ENCODE results near the gene RALGPS1. TPM values are rescaled to one million over a fixed set of nuclear protein-coding genes. Genes with fewer than 3 reads are reported as not detected.
A peak's percentile ranks its signal among the peaks of the same experiment; 100 is the strongest.

The RALGPS1 gene
- total RNA-seq, 1 experiment from 2014 or later: 6.4 TPM

DNA sequence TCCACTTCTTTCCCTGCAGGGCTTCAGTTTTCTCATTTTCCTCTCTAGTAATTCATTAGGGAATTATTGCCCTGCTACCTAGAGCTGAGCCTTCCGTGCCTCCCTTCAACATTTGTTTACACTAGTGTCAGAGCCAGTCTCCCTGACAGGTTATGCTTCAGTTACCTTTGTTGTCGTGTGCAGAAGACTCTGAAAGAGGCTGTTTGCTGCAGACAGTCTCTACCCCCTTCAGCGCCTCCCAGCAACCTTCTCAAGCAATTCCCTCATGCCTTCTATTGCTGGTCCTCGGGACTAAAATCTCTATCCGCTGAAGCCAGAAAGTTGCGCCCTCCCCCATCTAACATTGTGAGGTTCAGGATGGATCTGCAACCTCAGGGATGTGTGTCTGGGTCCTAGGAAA is 12.8 kb downstream of the RALGPS1 start:
- DNase-seq: no peak
- H3K27me3 ChIP-seq (ENCODE audit: control insufficient read depth, insufficient read depth, low read length): no peaks in the 10 kb centered on the region; the same call in 1 of the 2 replicates
- no peaks in the 10 kb centered on the region for H3K36me3 ChIP-seq (replicated peaks; ENCODE audit: control insufficient read depth, insufficient read depth, low read length)
- H3K4me3 ChIP-seq (ENCODE audit: insufficient read depth, low read depth, low read length): no peak overlapping the region

DNA sequence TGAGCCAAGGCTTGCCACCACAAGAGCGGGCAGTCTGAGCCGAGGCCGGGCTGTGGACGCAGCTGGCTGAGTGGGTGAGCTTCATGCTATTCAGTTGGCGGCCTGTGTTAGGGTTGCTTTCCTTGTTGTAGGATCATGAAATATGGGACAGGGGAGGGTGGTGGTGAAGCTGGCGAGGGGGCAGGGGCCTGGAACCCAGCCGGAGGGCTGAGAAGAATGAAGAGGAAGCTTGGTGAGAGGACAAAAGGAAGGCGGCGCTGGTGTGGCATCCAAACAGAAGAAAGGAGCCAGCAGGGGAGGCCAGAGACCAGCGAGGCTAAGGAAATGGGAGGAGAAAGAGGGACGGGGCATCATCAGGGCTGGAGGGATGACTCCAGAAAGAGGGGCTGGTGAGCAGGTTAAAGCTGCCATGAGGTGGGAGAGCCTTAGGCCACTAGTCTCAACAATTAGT is 18.3 kb downstream of the RALGPS1 start:
- Histone ChIP-seq H3K27me3 (ENCODE audit: control insufficient read depth, insufficient read depth, low read length) (no peaks in the 10 kb centered on the region), H3K36me3 (replicated peaks; ENCODE audit: control insufficient read depth, insufficient read depth, low read length) (no peaks in the 10 kb centered on the region), H3K4me3 (ENCODE audit: insufficient read depth, low read depth, low read length) (no peak overlapping the region)
- DNase-seq: peak; percentile 74

DNA sequence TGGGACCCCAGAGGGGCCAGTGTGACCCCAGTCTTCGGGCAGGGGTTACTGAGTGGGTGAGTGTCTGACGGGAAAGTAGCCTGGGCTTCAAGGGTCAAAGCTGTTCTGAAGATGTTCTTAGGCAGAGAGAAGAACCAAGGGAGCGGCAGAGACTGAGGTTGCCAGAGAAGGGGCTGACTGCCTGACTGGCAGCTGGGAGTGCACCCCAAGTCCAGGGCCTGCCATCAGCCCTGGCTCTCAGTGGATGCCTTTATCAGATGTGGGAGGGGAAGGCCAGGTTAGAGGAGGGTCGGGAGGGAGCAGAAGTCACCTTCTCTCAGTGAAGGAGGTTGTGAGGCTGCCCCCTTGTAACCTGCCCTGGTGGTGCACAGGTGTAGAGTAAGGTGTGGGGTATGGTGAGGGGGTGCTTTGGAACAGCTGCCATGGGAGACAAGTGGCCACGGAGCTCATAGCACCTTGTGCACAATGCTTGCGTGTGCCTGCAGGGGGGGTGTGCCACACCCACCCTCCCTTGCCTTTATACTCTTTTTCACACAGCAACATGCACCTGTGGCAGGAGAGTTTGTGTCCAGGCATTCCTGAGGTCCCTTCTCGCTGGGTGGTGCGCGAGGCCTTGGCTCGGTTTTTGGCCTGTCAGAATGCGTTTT is 18.9 kb downstream of the RALGPS1 start:
- H3K36me3 ChIP-seq (replicated peaks; ENCODE audit: control insufficient read depth, insufficient read depth, low read length): no peaks in the 10 kb centered on the region
- peak; percentile 54 for DNase-seq
- no peak overlapping the region for H3K4me3 ChIP-seq (ENCODE audit: insufficient read depth, low read depth, low read length)
- no peaks in the 10 kb centered on the region for H3K27me3 ChIP-seq (ENCODE audit: control insufficient read depth, insufficient read depth, low read length)

DNA sequence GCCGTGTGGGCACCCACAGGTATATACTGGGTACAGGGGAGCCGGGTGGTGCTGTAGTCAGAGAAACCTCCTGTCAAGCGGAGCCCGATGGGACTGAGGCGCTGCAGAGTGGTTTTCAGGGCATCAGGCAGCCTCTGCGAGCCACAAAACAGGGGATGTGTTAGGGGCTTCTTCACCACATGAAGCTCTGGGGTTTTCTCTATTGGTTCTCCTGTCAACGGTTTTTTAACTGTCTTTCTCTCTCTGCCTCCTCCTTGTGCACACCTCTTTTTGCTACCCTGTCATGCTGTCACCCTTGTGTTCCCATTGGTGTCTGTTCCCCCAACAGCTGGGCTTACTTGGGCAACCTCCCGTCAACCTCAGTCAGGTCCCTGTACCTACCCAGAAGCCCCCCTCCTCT is 19.9 kb downstream of the RALGPS1 start:
- Histone ChIP-seq H3K36me3 (replicated peaks; ENCODE audit: control insufficient read depth, insufficient read depth, low read length) (no peaks in the 10 kb centered on the region), H3K4me3 (ENCODE audit: insufficient read depth, low read depth, low read length) (no peak overlapping the region), H3K27me3 (ENCODE audit: control insufficient read depth, insufficient read depth, low read length) (no peaks in the 10 kb centered on the region)
- no peak for DNase-seq

DNA sequence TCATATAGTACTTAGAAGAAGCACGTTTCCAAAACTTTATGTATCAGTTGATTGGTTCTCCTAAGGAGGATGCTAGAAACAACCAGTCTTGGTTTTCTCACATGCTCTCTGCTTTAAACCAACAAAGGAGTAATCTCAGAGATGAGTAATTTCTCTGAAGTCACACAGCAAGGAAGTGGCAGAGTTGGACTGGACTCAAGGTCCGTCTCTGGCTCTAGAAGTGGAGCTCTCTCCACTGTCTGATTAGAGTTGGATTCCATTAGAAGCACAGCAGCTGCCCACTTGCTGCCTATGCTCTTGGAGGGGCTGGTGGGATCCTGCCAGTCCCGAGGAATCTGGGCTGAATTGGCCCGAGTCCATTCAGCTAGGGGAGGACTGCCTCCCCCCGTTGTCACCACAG is 21.0 kb downstream of the RALGPS1 start:
- DNase-seq: no peak
- H3K4me3 ChIP-seq (ENCODE audit: insufficient read depth, low read depth, low read length): no peak overlapping the region
- H3K36me3 ChIP-seq (replicated peaks; ENCODE audit: control insufficient read depth, insufficient read depth, low read length): no peaks in the 10 kb centered on the region
- H3K27me3 ChIP-seq (ENCODE audit: control insufficient read depth, insufficient read depth, low read length): no peaks in the 10 kb centered on the region

DNA sequence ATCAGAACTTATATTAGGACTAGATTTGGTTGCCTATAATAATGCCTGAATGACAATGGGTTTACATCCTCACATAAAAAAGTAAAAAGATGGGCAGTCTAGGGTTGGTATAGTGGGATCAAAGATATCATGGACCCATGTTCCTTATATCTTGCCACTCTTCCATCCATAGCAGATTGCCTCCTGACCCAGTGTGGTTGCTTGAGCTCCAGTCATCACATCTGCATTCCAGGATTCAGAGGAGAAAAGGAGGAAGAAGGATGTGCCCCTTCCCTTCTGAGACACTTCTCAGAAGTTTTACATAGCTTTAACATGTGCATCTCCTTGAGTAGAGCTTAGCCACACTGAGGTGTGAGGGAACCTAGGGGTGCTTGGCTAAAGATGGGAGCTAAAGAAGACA is 22.9 kb downstream of the RALGPS1 start:
- no peaks in the 10 kb centered on the region for H3K27me3 ChIP-seq (ENCODE audit: control insufficient read depth, insufficient read depth, low read length)
- H3K36me3 ChIP-seq (replicated peaks; ENCODE audit: control insufficient read depth, insufficient read depth, low read length): no peaks in the 10 kb centered on the region
- no peak for DNase-seq
- no peak overlapping the region for H3K4me3 ChIP-seq (ENCODE audit: insufficient read depth, low read depth, low read length)

DNA sequence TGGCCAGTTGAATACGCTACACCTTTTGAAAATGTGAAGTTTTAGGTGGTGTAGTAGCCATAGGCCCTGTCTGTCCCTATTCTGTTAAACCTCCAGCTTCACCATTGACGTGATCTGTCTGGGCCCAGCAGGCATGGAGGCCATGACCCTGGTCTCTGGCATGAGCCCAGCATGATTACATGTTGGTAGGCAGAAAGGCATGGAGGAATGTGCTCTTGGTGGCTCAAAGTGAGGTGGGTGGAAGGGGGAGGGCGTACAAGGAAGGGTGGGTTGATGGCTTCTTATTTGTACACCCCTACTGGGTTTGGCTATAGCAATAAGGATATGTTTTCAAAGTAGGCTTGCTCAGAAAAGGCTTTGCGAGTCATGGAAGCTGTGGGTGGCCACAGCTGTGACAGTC is 23.7 kb downstream of the RALGPS1 start:
- no peak overlapping the region for H3K4me3 ChIP-seq (ENCODE audit: insufficient read depth, low read depth, low read length)
- no peak for DNase-seq
- no peaks in the 10 kb centered on the region for H3K36me3 ChIP-seq (replicated peaks; ENCODE audit: control insufficient read depth, insufficient read depth, low read length)
- H3K27me3 ChIP-seq (ENCODE audit: control insufficient read depth, insufficient read depth, low read length): no peaks in the 10 kb centered on the region

DNA sequence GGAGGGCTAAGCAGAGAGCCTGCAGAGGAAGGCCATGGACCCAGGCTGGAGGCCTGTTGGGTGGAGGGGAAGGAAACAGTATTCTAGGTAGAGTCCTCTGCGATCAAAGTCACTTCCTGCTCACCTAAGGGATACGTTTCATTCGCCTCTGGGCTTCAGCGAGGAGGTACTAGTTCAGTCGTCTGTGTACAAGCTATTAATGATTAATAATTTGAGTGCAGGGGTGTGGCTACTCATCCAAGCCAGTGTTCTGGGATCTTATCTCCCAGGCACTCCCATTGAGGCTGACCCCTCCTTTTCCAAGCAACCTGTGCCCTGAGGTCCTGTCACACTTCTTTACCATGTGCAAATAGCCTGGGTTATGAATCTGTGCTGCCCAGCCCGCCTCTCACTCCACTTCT is 25.2 kb downstream of the RALGPS1 start:
- Histone ChIP-seq H3K36me3 (replicated peaks; ENCODE audit: control insufficient read depth, insufficient read depth, low read length) (no peaks in the 10 kb centered on the region), H3K27me3 (ENCODE audit: control insufficient read depth, insufficient read depth, low read length) (no peaks in the 10 kb centered on the region), H3K4me3 (ENCODE audit: insufficient read depth, low read depth, low read length) (no peak overlapping the region)
- no peak for DNase-seq

DNA sequence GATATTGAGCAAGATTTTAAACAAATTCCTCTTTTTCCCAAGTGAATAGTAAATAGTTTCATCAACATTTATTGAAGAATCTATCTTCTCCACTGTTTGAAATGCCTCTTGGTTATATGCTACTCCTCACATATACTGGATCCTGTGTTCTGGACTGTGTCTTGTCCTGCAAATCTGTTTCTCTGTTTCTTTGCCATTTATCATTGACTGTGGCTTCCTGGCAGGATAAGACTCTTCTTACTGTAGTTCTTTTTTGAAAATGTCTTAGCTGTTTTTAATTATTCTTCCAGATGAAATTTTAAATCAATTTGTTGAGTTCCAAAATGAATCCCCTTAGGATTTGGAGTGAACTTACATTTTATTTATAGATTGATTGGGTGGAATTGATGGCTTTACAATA is 27.8 kb downstream of the RALGPS1 start:
- Histone ChIP-seq H3K27me3 (ENCODE audit: control insufficient read depth, insufficient read depth, low read length) (no peaks in the 10 kb centered on the region), H3K4me3 (ENCODE audit: insufficient read depth, low read depth, low read length) (no peak overlapping the region), H3K36me3 (replicated peaks; ENCODE audit: control insufficient read depth, insufficient read depth, low read length) (no peaks in the 10 kb centered on the region)
- DNase-seq: no peak

DNA sequence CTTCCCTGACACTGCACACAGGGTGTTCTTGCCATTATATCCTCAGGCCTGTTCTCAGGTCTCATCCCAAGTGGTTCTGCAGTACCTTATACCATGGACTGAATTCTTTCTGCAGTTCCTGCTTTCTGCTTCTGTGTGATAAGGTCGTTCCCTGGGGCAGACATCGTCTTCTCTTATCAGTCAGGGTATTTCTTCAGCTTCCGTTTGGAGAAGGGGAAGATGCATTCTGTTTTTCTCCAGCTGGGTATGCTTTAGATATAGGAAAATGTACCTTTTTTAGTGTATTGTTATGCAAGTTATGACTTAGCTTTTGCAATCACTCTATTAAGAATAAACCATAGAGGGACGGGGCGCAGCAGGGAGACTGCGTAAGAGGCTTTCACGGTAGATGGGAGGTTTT is 31.1 kb downstream of the RALGPS1 start:
- no peak overlapping the region for H3K4me3 ChIP-seq (ENCODE audit: insufficient read depth, low read depth, low read length)
- no peaks in the 10 kb centered on the region for H3K36me3 ChIP-seq (replicated peaks; ENCODE audit: control insufficient read depth, insufficient read depth, low read length)

DNA sequence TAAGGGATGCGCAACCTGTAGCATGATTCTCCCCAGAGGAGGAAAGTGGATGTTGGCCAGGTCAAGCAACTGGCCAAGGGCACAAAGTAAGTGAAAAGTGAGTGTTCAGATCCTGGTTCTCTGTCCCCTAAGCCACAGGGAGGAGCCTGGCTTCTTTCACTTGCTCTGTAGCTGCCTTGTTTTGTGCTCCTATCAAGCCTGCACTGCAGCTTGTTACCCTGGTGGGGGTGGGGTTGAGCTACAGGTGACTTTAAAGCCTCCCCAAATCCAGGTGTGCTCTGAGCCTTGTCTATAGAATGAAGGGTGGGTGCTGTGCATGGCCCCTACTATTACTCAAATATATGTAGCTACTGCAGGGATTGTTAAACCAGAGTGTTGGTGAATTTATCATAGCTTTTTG is 32.9 kb downstream of the RALGPS1 start:
- H3K27me3 ChIP-seq (ENCODE audit: control insufficient read depth, insufficient read depth, low read length): no peaks in the 10 kb centered on the region
- peak; percentile 70 for DNase-seq
- no peak overlapping the region for H3K4me3 ChIP-seq (ENCODE audit: insufficient read depth, low read depth, low read length)
- no peaks in the 10 kb centered on the region for H3K36me3 ChIP-seq (replicated peaks; ENCODE audit: control insufficient read depth, insufficient read depth, low read length)

More for the DNA sequence above, 31.1 kb downstream of the RALGPS1 start:
- DNase-seq: no peak
- H3K27me3 ChIP-seq (ENCODE audit: control insufficient read depth, insufficient read depth, low read length): no peaks in the 10 kb centered on the region

DNA sequence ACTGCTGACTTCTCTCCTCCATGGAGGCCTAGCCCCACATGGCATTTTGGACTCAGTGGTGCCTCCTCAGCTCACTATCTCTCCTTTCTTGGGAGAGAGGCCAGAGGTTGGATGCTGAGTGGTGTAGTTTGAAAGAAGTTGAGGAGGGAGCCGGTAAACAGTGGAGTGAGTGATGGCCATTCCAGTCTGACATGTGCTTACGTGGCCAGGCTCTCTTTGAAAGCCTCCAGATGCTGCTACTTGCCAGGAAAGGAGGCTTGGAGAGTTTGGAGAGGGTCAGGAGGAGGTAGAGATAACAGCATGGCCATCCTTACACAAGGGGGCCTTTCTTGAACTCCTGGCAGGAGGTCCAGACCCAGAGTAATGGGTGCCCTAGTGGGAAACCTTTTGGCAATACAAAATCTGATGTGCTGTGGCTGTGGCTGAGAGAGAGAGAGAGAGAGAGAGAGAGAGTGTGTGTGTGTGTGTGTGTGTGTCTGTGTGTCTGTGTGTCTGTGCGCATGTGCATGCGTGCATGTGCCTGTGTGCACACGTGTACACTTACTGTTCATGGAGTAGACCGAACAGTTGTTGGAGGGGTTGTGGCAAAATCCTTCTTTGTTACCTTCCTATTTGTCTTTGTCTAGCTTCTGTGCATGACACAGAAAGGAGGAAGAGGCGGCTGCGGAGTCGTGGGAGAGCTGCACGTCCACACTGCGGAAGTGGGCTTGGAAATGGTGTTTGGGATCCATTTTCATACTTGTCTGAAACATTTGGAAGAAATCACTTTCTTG is 37.8 kb downstream of the RALGPS1 start:
- no peak for DNase-seq
- no peak overlapping the region for H3K4me3 ChIP-seq (ENCODE audit: insufficient read depth, low read depth, low read length)

DNA sequence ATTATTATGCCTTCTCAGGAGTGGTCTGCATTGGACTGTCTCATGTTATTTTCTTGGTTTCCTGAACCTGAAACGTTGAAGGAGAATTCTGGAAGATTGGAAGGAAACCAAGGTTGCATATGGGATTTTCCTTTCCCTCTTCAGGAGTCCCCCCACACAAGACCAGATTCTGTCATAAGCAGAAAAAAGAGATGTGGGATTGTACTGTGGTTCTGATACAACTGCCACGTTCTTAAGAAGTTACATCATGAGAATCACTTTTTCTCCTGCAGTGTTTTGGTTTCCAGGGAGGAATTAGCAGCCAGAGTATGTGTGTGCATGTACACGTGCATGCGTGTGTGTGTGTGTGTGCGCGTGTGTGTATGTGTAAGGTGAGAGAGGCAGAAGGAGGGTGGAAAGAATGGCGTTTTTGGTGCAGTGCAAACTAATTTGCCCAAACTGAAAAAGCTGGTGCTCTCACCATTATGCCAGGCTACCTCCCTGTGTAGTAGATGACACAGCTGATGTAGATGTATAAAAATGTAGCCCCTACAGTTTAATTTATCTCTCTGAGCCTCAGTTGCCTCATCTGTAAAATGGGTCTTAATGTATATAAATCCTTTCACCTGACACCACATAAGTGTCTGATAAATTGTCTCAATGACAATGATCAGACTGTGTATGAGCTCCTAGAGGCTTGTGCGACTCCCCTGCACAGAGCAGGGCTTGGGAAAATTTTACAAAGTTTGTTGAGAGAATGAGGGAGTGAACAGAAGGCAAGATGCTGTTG is 38.6 kb downstream of the RALGPS1 start:
- no peak for DNase-seq
- Histone ChIP-seq H3K36me3 (replicated peaks; ENCODE audit: control insufficient read depth, insufficient read depth, low read length) (no peaks in the 10 kb centered on the region), H3K4me3 (ENCODE audit: insufficient read depth, low read depth, low read length) (no peak overlapping the region), H3K27me3 (ENCODE audit: control insufficient read depth, insufficient read depth, low read length) (no peaks in the 10 kb centered on the region)

More for the DNA sequence above, 37.8 kb downstream of the RALGPS1 start:
- Histone ChIP-seq H3K36me3 (replicated peaks; ENCODE audit: control insufficient read depth, insufficient read depth, low read length) (no peaks in the 10 kb centered on the region), H3K27me3 (ENCODE audit: control insufficient read depth, insufficient read depth, low read length) (no peaks in the 10 kb centered on the region)

DNA sequence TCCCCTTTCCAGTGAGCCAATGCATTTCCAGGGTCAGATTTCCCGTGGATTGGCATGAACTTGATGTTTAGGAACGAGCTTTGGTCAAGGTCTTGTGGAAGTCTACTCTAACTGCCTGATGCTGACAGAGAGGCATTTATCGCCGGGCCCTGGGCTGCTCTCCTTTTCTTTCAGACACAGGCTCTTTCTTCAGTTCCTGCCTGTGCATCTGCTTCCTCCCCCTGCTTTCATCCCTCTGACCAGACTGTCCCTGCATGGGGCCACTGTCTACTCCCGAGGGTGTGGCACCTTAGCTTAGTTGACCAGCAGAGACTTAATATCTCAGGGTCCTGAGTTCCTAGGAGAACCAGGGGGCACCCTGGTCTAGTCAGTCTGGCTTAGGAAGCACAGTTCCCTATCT is 41.2 kb downstream of the RALGPS1 start:
- Histone ChIP-seq H3K27me3 (ENCODE audit: control insufficient read depth, insufficient read depth, low read length) (no peaks in the 10 kb centered on the region), H3K4me3 (ENCODE audit: insufficient read depth, low read depth, low read length) (no peak overlapping the region), H3K36me3 (replicated peaks; ENCODE audit: control insufficient read depth, insufficient read depth, low read length) (no peaks in the 10 kb centered on the region)
- no peak for DNase-seq

Data from H7 (cell line).